HG03432 (cell line): ENCODE data around the gene YKT6.

Source experiments
- ATAC-seq: cut with Tn5 transposase; IDR thresholded peaks from one replicate; pipeline ENCODE4 v1.9.1; 2021; ENCODE audit warnings: mild to moderate bottlenecking, moderate library complexity; ENCODE audit not compliant: unreplicated experiment

The YKT6 gene

GRCh38 chr7:44217223-44217714 is 16.5 kb downstream of the YKT6 start:
- ATAC-seq, result no peak

GRCh38 chr7:44217852-44218402 is 17.1 kb downstream of the YKT6 start:
- no peak for ATAC-seq

- no peak for ATAC-seq
These were observed 17.8 kb downstream of the YKT6 start for GRCh38 chr7:44218418-44219201.

- ATAC-seq, result no peak
These were observed 18.7 kb downstream of the YKT6 start for GRCh38 chr7:44219371-44220045.

GRCh38 chr7:44220046-44220357 is 19.2 kb downstream of the YKT6 start:
- no peak for ATAC-seq

GRCh38 chr7:44220358-44221112 is 19.8 kb downstream of the YKT6 start:
- no peak for ATAC-seq

- ATAC-seq, result no peak
These were observed 20.5 kb downstream of the YKT6 start for GRCh38 chr7:44221231-44221791.

GRCh38 chr7:44222074-44222473 is 21.3 kb downstream of the YKT6 start:
- no peak for ATAC-seq

GRCh38 chr7:44222776-44223261 is 22.0 kb downstream of the YKT6 start:
- no peak for ATAC-seq

- no peak for ATAC-seq
These were observed 22.7 kb downstream of the YKT6 start for GRCh38 chr7:44223362-44224079.

- ATAC-seq, result no peak
These were observed 23.5 kb downstream of the YKT6 start for GRCh38 chr7:44224080-44224973.

GRCh38 chr7:44224974-44225565 is 24.3 kb downstream of the YKT6 start:
- ATAC-seq, result no peak

- ATAC-seq, result no peak
These were observed 25.0 kb downstream of the YKT6 start for GRCh38 chr7:44225566-44226395.

GRCh38 chr7:44226396-44226753 is 25.6 kb downstream of the YKT6 start:
- ATAC-seq, result no peak

- no peak for ATAC-seq
These were observed 27.1 kb downstream of the YKT6 start for GRCh38 chr7:44227911-44228310.

- no peak for ATAC-seq
These were observed 28.0 kb downstream of the YKT6 start for GRCh38 chr7:44228571-44229350.

- ATAC-seq, result no peak
These were observed 28.8 kb downstream of the YKT6 start for GRCh38 chr7:44229546-44230105.
